ENCODE data around the gene ZC3H14. TPM values are rescaled to one million over a fixed set of nuclear protein-coding genes. Genes with fewer than 3 reads are reported as not detected.

The ZC3H14 gene
- total and polyA plus RNA-seq, 11 donors = 27.6 to 62.7 (median 42.7) TPM

GRCh38 chr14:88542857-88543795, 19.7 kb upstream of the ZC3H14 start:
- WGBS, 4 donors = 80 to 88% (median 86%) methylated on average over 6 of the region's 6 CpGs
- no peak for DNase-seq
- H3K36me3 ChIP-seq = peaks cover 0 to 56% (median 9%) of the 10 kb centered on the region in 9 donors
- no peaks in the 10 kb centered on the region for H3K27me3 ChIP-seq
- H3K4me3 ChIP-seq = no peak overlapping the region
- intact Hi-C loops (cut with DNase I) = no loop called here
- ATAC-seq = no peak
- no peak overlapping the region for H3K27ac ChIP-seq
- no peaks in the 10 kb centered on the region for H3K9me3 ChIP-seq
- TF ChIP-seq CTCF (IDR thresholded peaks at IDR 0.05) = no peak
- no peak for TF ChIP-seq POLR2A (IDR thresholded peaks at IDR 0.05)
- H3K4me1 ChIP-seq = peaks cover 0 to 57% (median 29%) of the 10 kb centered on the region in 12 donors

- DNase-seq = no peak
- no peak overlapping the region for H3K27ac ChIP-seq
- no peak for TF ChIP-seq POLR2A (IDR thresholded peaks at IDR 0.05)
- no peak for TF ChIP-seq CTCF (IDR thresholded peaks at IDR 0.05)
- ATAC-seq = no peak
- no peaks in the 10 kb centered on the region for H3K9me3 ChIP-seq
- no peak overlapping the region for H3K4me3 ChIP-seq
- intact Hi-C loops (cut with DNase I) = no loop called here
- no peaks in the 10 kb centered on the region for H3K27me3 ChIP-seq
- H3K36me3 ChIP-seq = peaks cover 0 to 74% (median 25%) of the 10 kb centered on the region in 9 donors
- WGBS, 4 donors = 80 to 91% (median 87%) methylated on average over 3 of the region's 3 CpGs
- H3K4me1 ChIP-seq = peaks cover 0 to 57% (median 27%) of the 10 kb centered on the region in 12 donors
Observed at GRCh38 chr14:88545256-88545655, 17.6 kb upstream of the ZC3H14 start.

- peaks cover 0 to 74% (median 25%) of the 10 kb centered on the region in 9 donors for H3K36me3 ChIP-seq
- no peak for TF ChIP-seq POLR2A (IDR thresholded peaks at IDR 0.05)
- TF ChIP-seq CTCF (IDR thresholded peaks at IDR 0.05) = no peak
- peaks cover 0 to 55% (median 35%) of the 10 kb centered on the region in 12 donors for H3K4me1 ChIP-seq
- ATAC-seq = no peak
- DNase-seq = no peak
- 67 to 77% (median 73%) methylated on average over 4 of the region's 4 CpGs for WGBS, 4 donors
- H3K27ac ChIP-seq = no peak overlapping the region
- no peak overlapping the region for H3K4me3 ChIP-seq
- intact Hi-C loops (cut with DNase I) = no loop called here
- H3K27me3 ChIP-seq = peaks cover 0 to 11% (median 0%) of the 10 kb centered on the region in 9 donors
- H3K9me3 ChIP-seq = no peaks in the 10 kb centered on the region
Observed at GRCh38 chr14:88546621-88547385, 16.0 kb upstream of the ZC3H14 start.

GRCh38 chr14:88547386-88547780, 15.5 kb upstream of the ZC3H14 start:
- no peak for DNase-seq
- H3K36me3 ChIP-seq = peaks cover 0 to 74% (median 25%) of the 10 kb centered on the region in 9 donors
- H3K27me3 ChIP-seq = peaks cover 0 to 17% (median 0%) of the 10 kb centered on the region in 9 donors
- no peak overlapping the region for H3K27ac ChIP-seq
- ATAC-seq = no peak
- peaks cover 0 to 58% (median 37%) of the 10 kb centered on the region in 12 donors for H3K4me1 ChIP-seq
- 71 to 80% (median 71%) methylated on average over 3 of the region's 3 CpGs for WGBS, 4 donors
- no peak for TF ChIP-seq POLR2A (IDR thresholded peaks at IDR 0.05)
- intact Hi-C loops (cut with DNase I) = no loop called here
- no peaks in the 10 kb centered on the region for H3K9me3 ChIP-seq
- no peak overlapping the region for H3K4me3 ChIP-seq

All from heart left ventricle (tissue), 16 donors.